Left lobe of liver (tissue), 2 donors: ENCODE results near the gene KPTN. TPM values are rescaled to one million over a fixed set of nuclear protein-coding genes. Genes with fewer than 3 reads are reported as not detected.

Experiments used
- ATAC-seq: fragments of 200-7000 bp; cut with Tn5 transposase; one replicate; pipeline ENCODE4 v1.9.1; 2020; ENCODE audit warnings: mild to moderate bottlenecking, moderate library complexity
- DNase-seq: peaks from one replicate; pipeline ENCODE4 v3.0.0-alpha.2; 2020; ENCODE audit warnings: low spot score
- total RNA-seq: library from RNA; stranded (reverse); gene quantifications from one replicate; pipeline ENCODE4 v1.2.1, GENCODE V29; 2021
- donor health status: DM: no; HTN: no; CAD: no; lungs with moderate emphysema.
- donor health status: DM: no; HTN: yes; CAD: no.

Gene KPTN
- total RNA-seq, 1 donor from 2014 or later = 6.6 TPM

DNA sequence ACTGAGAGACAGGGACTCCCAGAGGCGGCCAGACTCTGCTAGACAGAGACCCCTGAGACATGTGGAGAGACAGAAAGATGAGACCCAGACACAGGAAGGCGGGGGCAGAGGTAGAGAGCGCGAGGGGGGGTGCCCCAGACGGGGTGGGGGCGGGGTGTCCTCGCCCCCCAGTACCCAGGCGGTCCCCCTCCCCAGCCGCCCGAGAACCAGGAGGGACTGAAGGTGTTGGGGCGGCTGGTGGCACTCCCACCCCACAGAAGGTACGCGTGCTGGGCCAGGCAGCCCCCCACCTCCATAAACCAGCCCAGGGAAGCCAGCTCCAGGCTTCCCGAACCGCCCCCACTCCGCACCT lies 12.7 kb downstream of the KPTN start:
- no peak for ATAC-seq
- no peak for DNase-seq

DNA sequence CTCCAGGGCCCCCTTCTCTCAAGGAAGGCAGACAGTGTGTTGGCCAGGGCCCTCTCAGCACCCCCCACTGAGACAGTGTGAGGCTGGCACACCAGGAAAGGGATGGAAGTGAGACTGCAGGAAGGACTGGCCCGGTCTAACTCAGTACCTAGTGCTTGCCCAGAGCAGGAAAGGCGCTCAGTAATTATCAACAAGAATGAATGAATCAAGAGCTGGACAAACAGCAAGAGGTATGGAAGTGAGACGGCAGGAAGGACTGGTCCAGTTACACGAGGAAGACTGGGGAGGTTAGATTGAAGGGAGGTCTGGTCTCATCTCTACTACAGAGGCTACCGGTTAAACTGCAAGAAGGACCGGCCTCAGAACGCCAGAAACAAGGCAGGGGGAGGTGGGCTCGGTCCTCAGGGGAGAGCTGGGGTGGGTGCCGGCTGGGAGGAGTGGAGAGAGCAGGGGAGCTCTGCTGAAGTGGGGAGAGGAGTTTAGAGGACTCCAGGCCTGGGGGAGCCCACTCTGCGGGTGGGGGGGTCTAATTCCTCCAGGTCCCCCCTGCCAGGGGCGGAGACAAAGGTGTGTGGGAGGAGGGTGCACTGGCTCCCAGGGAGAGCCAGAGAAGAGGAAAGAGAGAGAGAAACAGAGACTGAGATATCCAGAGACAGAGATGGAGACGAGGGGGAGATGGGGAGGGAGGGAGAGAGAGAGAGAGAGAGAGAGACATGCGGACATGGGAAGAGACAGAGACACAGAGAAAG lies 13.4 kb downstream of the KPTN start:
- ATAC-seq (no peak), DNase-seq (no peak)

DNA sequence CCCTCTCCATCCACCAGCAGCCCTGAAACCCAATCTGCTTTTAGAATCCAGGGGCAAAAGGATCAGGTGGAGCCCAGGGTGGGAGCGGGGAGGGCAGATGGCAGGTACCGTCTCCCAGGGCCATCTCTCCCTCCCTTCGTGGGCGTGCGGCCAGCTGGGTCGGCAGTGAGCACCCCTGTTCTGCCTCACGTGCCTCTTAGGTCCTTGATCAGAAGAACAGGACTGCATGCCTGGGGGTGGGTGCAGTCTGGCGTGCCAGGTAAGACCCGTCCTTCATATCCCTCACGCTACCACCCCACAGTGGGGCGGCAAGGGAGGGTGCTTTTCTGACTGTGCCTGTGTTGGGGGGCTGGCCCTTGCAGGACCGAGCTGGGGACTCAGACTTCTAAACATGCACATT lies 14.3 kb downstream of the KPTN start:
- ATAC-seq (no peak), DNase-seq (no peak)

DNA sequence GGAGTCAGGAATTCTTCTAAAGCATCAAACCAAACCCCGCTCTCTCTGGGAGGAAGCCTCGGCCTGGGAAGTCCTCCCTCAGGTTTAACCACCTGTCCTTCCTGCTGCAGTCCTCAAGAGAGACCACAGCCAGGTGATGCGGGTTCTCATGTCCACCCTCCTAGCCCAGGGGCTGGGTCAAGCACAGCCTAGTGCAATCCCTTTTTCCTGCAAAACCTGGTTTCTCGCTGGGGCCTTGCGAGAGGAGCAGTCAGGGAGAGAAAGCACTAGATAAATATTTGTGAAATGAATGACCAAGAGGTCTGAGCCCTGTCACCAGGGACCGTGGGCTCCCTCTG lies 14.7 kb downstream of the KPTN start:
- DNase-seq (no peak), ATAC-seq (no peak)

DNA sequence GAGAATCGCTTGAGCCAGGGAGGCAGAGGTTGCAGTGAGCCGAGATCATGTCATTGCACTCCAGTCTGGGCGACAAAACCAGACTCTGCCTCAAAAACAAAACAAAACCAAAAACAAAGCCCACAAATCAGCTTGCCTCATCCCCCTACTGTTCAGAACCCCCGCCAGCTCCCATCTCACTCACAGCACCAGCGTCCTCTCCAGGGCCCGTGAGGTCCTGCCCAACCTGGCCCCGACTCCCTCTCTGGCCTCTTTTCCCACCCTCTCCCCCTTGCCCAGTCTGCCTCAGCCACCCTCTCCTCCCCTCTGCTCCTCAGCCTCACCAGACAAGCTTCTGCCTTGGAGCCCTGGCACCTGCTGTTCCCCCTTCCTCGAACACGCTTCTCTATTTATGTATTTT lies 16.1 kb downstream of the KPTN start:
- DNase-seq = no peak
- no peak for ATAC-seq

DNA sequence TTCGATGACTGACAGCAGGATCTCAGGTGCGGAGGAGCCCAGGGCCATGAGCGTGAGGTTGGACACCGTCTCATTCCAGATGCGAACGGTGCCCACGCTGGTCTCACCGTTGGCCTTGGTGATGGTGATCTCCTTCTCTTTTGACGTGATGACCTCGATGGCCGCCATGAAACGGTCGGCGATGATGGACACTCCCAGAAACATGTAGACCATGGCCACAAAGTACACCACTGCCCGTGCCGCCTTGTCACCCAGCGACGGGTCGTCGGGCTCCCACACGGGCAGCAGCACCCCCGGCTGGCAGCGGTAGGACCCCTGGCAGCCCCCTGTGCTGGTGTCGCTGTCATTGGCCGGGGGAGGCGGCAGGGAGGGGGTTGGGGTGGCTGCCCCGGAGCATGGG lies 18.1 kb downstream of the KPTN start:
- no peak for DNase-seq
- ATAC-seq = no peak

DNA sequence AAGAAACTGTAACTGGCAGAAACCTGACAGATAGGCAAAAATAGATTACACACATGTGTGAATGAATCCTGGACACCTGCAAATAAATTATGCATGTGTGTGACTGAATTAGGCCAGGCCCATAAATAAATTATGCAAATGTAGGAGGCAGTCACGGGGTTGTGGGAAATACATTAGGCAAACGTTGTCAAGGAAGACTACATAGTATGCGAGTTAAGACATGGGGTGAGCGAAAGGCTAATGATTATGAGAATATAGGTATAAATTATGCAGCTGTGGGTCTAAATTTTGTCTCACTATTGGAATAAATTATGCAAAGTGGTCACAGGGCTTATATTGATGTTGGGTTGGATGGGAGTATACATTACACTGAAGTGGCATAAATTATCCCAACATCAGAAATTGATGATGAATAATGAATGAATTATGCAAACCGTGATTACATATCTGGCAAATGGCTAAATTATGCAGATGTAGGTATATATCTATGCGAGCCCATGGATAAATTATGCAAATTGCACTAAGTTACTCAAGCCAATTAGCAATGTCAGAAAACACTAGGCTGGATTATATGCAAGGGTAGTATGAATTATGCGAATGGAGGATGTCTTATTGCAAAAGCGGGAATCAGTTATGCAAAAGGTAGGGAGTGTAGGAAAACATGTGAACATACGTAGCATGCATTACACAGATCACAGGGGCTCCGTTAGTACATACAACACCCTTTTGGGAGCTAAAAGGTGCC lies 19.2 kb downstream of the KPTN start:
- no peak for DNase-seq
- no peak for ATAC-seq

DNA sequence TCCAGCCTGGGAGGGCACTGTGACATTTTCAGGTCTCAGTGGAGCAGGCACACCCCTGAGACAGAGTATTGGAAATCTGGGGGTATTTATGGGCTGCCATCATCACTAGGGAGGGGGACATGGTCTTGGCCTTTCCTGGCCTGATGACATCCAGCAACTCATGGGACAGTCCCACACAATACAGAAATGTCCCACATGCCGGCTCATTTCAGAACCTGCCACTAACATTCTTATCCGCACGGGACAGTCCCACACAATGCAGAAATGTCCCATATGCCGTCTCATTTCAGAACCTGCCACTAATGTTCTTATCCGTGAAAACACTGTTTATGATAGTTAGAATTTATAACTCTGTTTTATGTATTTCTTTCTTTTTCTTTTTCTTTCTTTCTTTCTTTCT lies 22.1 kb downstream of the KPTN start:
- ATAC-seq (no peak), DNase-seq (no peak)

DNA sequence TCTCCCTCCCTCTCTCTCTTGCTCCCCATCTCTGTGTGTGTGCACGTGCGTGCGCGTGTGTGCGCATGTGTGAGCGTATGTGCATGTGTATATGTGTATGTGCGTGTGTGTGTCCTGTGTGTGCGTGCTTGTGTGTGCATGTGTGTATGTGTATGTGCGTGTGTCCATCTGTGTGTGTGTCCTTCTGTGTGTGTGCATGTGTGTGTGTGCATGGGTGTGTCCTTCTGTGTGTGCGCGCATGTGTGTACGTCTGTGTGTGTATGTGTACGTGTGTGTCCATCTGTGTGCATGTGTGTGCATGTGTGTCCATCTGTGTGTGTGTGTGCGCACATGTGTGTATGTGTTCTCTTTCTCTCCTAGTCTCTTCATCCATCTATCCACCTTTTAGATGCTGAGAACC lies 24.5 kb downstream of the KPTN start:
- DNase-seq = no peak
- ATAC-seq = no peak

DNA sequence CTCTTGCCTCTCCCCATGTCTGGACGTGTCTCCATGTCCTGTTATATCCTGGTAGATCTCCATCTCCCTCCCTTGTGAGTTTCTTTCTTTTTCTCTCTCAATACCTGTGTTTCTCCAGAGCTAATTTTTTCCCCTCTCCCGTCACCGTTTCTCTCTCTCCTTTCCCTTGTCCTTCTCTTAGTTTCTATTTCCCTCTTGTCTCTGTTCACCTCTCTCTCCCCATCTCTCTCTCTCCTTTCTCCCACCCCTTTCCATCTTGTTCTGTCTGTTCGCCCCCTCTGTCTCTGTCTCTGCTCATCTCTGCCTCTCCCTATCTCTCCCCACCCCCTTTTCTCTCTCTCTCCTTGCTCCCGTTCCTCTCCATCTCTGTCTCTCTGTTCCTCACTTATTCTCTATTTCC lies 25.3 kb downstream of the KPTN start:
- DNase-seq (no peak), ATAC-seq (no peak)

DNA sequence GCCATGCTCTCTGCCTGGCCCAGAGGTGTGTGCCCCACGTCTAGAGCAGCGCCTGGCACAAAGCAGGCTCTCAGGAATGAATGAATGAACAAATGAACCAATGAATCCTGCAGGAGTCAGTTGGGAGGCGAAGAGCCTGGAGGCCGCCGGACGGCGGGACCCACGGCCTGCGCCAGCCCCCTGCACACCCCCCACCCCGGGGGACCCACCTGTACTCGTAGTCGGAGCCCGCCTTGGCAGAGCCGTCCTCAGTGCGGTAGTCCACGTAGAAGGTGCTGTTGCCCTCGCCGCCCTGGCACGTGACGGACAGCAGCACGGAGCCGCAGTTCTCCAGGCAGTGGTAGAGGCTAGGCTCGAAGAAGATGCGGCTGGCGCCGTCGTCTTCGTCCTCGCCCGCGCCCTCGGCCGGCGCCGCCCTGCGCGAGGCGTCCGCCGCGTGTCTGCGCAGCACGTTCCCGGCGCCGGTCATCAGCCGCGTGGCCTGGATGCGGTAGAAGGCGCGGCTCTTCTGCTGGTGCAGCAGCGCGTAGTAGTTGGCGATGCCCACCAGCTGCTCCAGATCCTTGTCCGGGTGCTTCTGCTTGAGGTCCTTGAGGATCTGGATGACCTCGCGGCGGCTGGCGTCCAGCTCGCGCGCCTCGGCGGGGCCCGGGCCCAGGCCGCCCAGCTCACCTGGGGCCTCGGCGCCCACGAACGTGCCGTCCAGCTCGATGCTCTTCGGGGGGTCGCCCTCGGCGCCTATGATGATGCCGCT lies 27.1 kb downstream of the KPTN start:
- ATAC-seq (no peak), DNase-seq (no peak)

DNA sequence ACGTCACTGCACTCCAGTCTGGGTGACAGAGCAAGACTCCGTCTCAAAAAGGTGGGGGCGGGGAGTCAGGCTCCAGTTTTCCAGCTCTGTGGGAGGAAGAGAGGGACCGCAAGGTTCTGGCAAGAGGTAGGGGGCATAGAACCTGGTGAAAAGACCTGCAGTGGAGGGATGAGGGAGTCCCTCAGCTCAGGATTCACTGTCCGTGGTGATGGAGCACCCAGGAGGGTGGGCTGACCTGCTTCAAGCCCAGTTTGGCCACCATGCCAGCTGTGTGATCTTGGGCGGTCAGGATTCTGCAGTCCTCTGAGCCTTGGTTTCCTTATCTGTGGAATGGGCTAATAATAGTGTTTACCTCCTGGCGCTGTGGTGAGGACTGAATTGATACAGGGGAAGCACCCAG lies 33.5 kb downstream of the KPTN start:
- ATAC-seq = no peak

DNA sequence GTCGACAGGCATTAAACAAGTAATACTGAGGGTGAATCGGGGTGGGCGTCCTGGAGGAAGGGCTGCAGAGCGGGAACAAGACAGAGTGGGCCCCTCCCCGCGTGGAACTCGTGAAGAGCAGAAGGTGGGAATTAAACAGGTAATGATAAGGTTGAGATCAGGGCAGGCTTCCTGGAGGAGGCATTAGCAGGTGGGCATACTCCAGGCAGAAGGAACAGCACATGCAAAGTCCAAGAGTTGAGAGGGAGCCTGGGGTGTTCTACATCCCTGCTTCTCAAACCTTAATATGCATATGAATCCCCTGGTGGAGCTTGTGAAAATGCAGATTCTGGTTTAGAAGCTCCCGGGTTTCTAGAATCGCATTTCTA lies 35.7 kb downstream of the KPTN start:
- ATAC-seq (no peak), DNase-seq (no peak)

More for the DNA sequence above, 33.5 kb downstream of the KPTN start:
- no peak for DNase-seq

DNA sequence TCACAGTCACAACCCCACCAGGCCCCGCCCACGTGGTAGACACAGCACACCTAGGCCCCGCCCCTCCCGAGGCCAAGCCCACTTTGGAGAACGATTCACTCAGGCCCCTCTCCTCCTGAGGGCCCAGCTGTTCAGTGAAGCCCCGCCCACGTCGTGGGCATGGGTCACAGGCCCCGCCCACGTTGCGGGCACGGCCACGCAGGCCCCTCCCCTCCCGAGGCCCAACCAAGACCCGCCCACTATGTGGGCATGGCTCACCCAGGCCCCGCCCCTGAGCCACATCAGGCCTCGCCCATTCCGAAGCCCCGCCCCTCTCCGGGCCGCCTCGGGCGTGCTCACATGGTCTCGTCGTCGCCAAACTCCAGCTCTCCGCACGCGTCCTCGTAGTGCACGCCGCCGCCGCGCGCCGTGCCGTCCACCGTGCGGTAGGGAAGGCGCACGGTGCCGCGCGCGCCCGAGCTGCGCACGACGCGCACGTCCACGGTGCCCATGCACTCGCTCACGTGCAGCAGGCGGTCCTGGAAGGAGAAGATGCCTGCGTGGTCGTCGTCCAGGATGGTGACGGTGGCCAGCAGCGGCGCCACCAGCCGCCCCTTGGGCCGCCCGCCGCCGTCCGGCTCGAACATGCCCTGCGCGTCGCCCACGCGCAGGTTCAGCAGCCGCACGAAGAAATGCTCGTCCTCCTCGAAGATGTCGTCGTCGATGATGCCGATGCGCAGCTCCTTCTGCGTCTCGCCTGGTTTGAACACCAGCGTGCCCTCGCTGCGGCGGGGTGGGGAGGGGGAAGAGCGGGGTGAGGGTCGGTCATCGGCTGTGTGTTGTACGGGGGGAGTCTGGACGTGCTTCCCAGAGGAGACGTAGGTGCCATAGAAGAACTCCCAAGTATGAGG lies 36.3 kb downstream of the KPTN start:
- no peak for DNase-seq
- ATAC-seq = peak; percentile 60

DNA sequence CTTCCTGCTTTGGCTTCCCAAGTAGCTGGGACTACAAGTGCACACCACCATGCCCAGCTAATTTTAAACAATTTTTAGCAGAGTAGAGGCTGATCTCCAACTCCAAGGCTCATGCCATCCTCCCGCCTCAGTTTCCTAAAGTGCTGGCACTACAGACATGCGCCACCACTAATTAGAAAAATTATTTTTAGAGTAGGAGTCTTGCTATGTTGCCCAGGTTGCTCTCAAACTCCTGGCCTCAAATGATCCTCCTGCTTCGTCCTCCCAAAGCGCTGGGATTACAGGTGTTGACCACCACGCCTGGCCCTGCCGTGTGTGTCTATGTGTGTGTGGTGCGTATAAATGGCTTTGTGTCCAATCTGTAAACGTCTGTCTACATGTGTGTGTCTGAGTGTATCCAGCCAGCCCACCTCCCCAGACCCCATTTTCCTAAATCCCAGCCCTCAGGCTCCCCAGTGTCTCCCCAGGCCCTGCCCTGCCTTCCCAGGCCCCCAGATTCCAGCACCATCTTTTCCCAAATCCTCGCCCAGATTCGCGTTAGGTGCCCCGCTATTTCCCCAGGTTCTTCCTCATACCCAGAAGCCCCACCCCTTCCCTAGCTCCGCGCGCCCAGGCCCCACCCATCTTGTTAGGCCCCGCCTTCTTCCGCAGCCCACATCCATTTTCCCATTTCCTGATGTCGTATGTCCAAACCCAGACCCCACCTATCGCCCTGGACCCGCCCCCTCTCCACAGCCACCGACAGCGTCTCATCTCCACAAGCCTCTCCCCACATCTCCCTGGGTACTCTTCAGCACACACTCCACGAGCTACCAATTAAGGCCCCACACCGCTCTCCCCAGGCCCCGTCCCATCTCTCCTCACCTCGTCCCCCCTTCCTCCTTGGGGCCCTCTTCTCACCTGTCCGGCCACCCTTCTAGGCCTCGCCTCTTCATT lies 37.2 kb downstream of the KPTN start:
- DNase-seq (no peak), ATAC-seq (no peak)

DNA sequence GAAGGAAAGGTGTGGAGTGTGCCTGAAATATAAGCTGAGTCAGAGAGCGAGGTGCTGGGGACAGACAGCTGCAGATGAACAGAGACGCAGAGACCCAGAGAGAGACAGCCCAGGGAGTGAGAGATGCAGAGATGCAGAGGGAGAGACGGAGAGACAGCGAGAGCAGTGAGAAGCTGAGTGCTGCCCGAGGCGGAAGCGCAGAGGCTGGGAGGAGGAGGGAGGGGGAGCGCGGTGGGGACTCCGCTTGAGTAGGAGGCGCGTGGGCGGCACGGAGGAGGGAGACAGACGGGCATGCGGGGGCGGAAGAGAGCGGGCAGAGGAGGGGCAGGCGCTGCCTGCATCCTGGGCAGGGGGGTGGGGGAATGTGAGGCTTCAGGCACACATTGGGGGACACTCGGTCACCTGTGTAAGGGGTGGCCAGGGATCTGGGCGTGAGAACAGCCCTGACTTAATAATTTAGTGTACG lies 38.0 kb downstream of the KPTN start:
- peak; percentile 37 for ATAC-seq

DNA sequence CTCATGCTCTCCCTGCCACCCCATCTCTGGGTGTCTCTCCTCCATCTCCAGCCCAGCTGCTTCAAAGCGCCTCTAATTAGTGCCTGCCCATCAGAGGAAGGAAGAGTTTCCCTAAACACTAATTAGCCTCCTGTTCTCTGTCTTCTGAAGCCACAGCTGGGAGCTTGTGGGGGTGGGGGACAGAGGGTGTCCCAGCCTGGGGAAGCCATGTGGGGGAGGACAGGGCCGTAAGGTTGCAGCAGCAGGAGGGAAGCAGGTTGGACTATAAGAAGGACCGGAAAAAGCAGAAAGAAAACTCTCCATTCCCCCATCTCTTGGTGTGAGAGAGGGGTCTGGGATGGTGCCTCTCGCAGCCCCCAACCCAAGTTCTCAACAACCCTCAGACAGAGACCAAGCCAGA lies 38.5 kb downstream of the KPTN start:
- DNase-seq = no peak
- ATAC-seq = no peak

More for the DNA sequence above, 38.0 kb downstream of the KPTN start:
- DNase-seq = no peak

DNA sequence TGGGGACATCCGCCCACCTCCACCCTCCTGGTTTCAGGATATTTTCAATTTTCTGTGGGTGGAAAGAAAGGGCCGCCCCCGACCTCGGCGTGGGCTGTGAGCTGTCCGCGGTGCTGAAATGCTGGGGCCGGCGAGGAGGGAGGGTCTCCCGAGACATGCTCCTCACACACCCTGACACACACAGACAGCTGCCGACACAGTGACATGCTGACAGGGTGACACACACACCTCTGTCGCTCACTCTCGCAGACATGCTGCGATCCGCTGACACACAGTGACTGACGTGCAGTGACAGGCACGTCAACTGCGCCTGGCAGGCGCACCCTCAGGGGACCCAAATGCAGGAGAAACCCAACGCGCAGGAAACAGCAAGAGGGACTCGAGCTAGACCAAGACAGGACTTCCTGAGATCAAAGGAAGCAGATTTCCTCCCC lies 39.6 kb downstream of the KPTN start:
- ATAC-seq (no peak), DNase-seq (no peak)

DNA sequence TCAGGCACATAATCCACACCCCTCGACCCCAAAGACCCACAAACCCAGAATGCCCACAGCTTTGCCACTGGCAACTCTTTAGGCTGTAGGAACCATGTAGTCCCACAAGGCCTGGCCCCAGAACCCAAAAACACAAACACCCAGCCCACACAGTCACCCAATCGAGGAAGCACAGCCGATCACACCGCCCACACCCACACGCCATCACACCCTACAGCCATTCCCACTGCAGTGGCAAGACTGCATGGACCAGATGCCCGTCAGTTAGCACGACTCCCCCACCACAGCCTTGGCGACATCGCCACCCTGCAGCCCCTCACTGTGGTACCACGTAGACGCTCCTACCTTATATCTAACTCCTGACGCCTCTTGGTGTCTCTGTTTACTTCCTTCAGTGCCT lies 40.7 kb downstream of the KPTN start:
- ATAC-seq (no peak), DNase-seq (no peak)

DNA sequence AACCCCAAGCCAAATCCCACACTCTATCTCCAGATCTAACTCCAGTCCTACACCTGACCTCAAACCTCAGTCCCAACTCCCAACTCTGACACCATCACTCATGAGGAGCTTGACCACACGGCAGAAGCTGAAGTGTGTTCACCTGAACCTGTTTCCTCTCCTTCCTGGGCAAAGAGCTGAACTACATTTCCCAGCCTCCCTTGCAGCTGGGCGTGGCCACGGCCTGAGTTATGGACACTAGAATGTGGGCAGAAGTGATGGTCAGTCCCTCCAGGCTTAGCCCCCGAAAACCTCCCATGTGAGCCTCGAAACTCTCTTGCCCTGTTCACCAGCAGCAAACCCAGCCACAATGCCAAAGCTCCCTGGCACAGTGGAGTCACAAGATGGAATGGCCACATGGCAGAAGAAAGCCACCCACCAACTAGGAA lies 45.2 kb downstream of the KPTN start:
- peak; percentile 38 for ATAC-seq

More for the DNA sequence above, 45.2 kb downstream of the KPTN start:
- no peak for DNase-seq
